Hepatocyte (in vitro differentiated cells): ENCODE measurements around the gene MPP7. TPM values are rescaled to one million over a fixed set of nuclear protein-coding genes. Genes with fewer than 3 reads are reported as not detected.

Experiments
- DNase-seq: peaks from one replicate; pipeline ENCODE4 v3.0.0-alpha.2; 2016; ENCODE audit warnings: low spot score
- H2AFZ ChIP-seq: fragments of 200-600 bp; sonication (generic); 2 replicates; pipeline ENCODE4 v1.6.0; 2016; ENCODE audit warnings: antibody characterized with exemption, mild to moderate bottlenecking
- H3K27ac ChIP-seq: fragments of 200-600 bp; sonication (generic); 2 replicates; pipeline ENCODE4 v1.5.1; 2016; ENCODE audit warnings: mild to moderate bottlenecking
- H3K27me3 ChIP-seq: fragments of 200-600 bp; sonication (generic); 2 replicates; pipeline ENCODE4 v1.6.1; 2016
- H3K36me3 ChIP-seq: fragments of 200-600 bp; sonication (generic); replicated peaks from 2 replicates; pipeline ENCODE4 v1.5.1; 2016; ENCODE audit warnings: low read depth; ENCODE audit not compliant: insufficient read depth
- H3K4me1 ChIP-seq: fragments of 200-600 bp; sonication (generic); 2 replicates; pipeline ENCODE4 v1.5.1; 2016; ENCODE audit warnings: mild to moderate bottlenecking, moderate library complexity; ENCODE audit not compliant: insufficient read depth
- H3K4me2 ChIP-seq: fragments of 200-600 bp; sonication (generic); 2 replicates; pipeline ENCODE4 v1.6.0; 2016
- H3K4me3 ChIP-seq: fragments of 200-600 bp; sonication (generic); 2 replicates; pipeline ENCODE4 v1.5.1; 2016; ENCODE audit warnings: mild to moderate bottlenecking
- H3K79me2 ChIP-seq: fragments of 200-600 bp; sonication (generic); 2 replicates; pipeline ENCODE4 v1.6.0; 2017; ENCODE audit warnings: mild to moderate bottlenecking
- H3K9me2 ChIP-seq: fragments of 200-600 bp; sonication (generic); replicated peaks from 2 replicates; pipeline ENCODE4 v1.6.0; 2017; ENCODE audit warnings: mild to moderate bottlenecking; ENCODE audit not compliant: insufficient read depth
- H3K9me3 ChIP-seq: fragments of 200-600 bp; sonication (generic); 2 replicates; pipeline ENCODE4 v1.5.1; 2016; ENCODE audit warnings: low read depth, mild to moderate bottlenecking
- H4K20me1 ChIP-seq: fragments of 200-600 bp; sonication (generic); 2 replicates; pipeline ENCODE4 v1.6.0; 2016; ENCODE audit warnings: mild to moderate bottlenecking; ENCODE audit not compliant: insufficient read depth, poor library complexity, severe bottlenecking
- EZH2 ChIP-seq: fragments of 200-600 bp; sonication (generic); IDR thresholded peaks from 2 replicates; pipeline ENCODE4 v1.6.1; 2016; ENCODE audit warnings: antibody characterized with exemption, mild to moderate bottlenecking, borderline replicate concordance
- EZH2phosphoT487 ChIP-seq: fragments of 200-600 bp; sonication (generic); IDR thresholded peaks from one replicate; pipeline ENCODE4 v1.6.1; 2018; ENCODE audit warnings: antibody characterized with exemption, mild to moderate bottlenecking, low read depth, moderate library complexity; ENCODE audit not compliant: unreplicated experiment, severe bottlenecking
- WGBS: methylation state at CpG from one replicate; pipeline ENCODE4 v1.1.6; 2016; ENCODE audit warnings: low lambda C conversion rate; ENCODE audit errors: missing lambda C conversion rate; 5-methylcytosine and 5-hydroxymethylcytosine counted together
- microRNA-seq: library from miRNA; unstranded; fragments of <30 nt; microRNA quantifications from one replicate; pipeline ENCODE4, GENCODE V29; 2017
- polyA plus RNA-seq: library from polyadenylated mRNA; unstranded; fragments of >200 nt; fragmentation: Nextera tagmentation; extraction: Ambion mirVana; gene quantifications from 2 replicates; pipeline ENCODE4 v1.2.1, GENCODE V29; 2016
- small RNA-seq: library from RNA; depleted of rRNA; stranded (forward); fragments of <200 nt; gene quantifications from one replicate; pipeline ENCODE3, GENCODE V24; 2014
- total RNA-seq: library from RNA; depleted of rRNA; stranded (reverse); fragments of >200 nt; gene quantifications from 2 replicates; pipeline ENCODE4 v1.2.3, GENCODE V29; 2014
- TF ChIP-seq, protein P1 (sequence below): fragments of 200-600 bp; sonication (generic); IDR thresholded peaks from 2 replicates; pipeline ENCODE4 v1.5.1; 2016; ENCODE audit warnings: antibody characterized with exemption, mild to moderate bottlenecking; ENCODE audit not compliant: poor library complexity

The MPP7 gene
- total and polyA plus RNA-seq, 2 experiments from 2014 or later = 6.8 to 8.4 TPM

- Histone ChIP-seq H2AFZ (no peak overlapping the region), H3K4me1 (no peaks in the 10 kb centered on the region), H3K9me2 (no peaks in the 10 kb centered on the region), H3K27ac (no peak overlapping the region), H4K20me1 (no peaks in the 10 kb centered on the region), H3K9me3 (no peaks in the 10 kb centered on the region), H3K36me3 (no peaks in the 10 kb centered on the region), H3K79me2 (no peaks in the 10 kb centered on the region), H3K4me3 (no peak overlapping the region), H3K27me3 (no peaks in the 10 kb centered on the region), H3K4me2 (no peak overlapping the region)
- WGBS = 36% methylated on average over 6 of the region's 6 CpGs
- no peak for TF ChIP-seq EZH2phosphoT487
- TF ChIP-seq, protein P1, sequence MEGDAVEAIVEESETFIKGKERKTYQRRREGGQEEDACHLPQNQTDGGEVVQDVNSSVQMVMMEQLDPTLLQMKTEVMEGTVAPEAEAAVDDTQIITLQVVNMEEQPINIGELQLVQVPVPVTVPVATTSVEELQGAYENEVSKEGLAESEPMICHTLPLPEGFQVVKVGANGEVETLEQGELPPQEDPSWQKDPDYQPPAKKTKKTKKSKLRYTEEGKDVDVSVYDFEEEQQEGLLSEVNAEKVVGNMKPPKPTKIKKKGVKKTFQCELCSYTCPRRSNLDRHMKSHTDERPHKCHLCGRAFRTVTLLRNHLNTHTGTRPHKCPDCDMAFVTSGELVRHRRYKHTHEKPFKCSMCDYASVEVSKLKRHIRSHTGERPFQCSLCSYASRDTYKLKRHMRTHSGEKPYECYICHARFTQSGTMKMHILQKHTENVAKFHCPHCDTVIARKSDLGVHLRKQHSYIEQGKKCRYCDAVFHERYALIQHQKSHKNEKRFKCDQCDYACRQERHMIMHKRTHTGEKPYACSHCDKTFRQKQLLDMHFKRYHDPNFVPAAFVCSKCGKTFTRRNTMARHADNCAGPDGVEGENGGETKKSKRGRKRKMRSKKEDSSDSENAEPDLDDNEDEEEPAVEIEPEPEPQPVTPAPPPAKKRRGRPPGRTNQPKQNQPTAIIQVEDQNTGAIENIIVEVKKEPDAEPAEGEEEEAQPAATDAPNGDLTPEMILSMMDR = no peak
- TF ChIP-seq EZH2 = no peak
- peak; percentile 20 for DNase-seq
Observed at GRCh38 chr10:28254290-28254985, 48.4 kb downstream of the MPP7 start.

- Histone ChIP-seq H2AFZ (no peak overlapping the region), H3K9me2 (no peaks in the 10 kb centered on the region), H3K4me3 (no peak overlapping the region), H3K4me1 (no peaks in the 10 kb centered on the region), H3K27ac (no peak overlapping the region), H3K36me3 (no peaks in the 10 kb centered on the region), H3K4me2 (no peak overlapping the region), H3K79me2 (no peaks in the 10 kb centered on the region), H3K27me3 (no peaks in the 10 kb centered on the region), H3K9me3 (no peaks in the 10 kb centered on the region), H4K20me1 (no peaks in the 10 kb centered on the region)
- WGBS = 85% methylated on average over 11 of the region's 11 CpGs
- TF ChIP-seq EZH2 = no peak
- TF ChIP-seq, protein P1 = no peak
- no peak for TF ChIP-seq EZH2phosphoT487
- DNase-seq = no peak
Observed at GRCh38 chr10:28253169-28253785, 49.6 kb downstream of the MPP7 start.

Small RNA genes lying within 50 kb of the gene (microRNA-seq; reads per million reads assigned to microRNA genes)
- gene MIR8086 = not detected

Small RNA genes lying within 50 kb of the gene (small RNA-seq; reads per million reads assigned to genes)
- not detected for gene MIR8086

Other genes with a start within 250 kb of the MPP7 start
- 86.3 and 94.6 TPM in 2 replicates for gene WAC, start 230.1 kb upstream of the MPP7 start, total RNA-seq
- 59.4 and 69.4 TPM in 2 replicates for gene WAC, start 230.1 kb upstream of the MPP7 start, polyA plus RNA-seq